Suprapubic skin (tissue), 3 donors: ENCODE data around the gene TAF3.

ENCODE experiments used
- POLR2A ChIP-seq, 2 donors: fragments of 450-650 bp; IDR thresholded peaks; one replicate each; pipeline ENCODE4 v1.6.1; 2017; ENCODE audit warnings: antibody characterized with exemption in 2 of 2, mild to moderate bottlenecking in 2 of 2, moderate library complexity in 2 of 2
- TF ChIP-seq, protein P1 (sequence below), 2 donors: fragments of 200-600 bp in 1 of 2; fragments of 450-650 bp in 1 of 2; sonication (generic) in 1 of 2; IDR thresholded peaks; one replicate each; pipeline ENCODE4 v1.5.1; 2016 to 2019; ENCODE audit warnings: antibody characterized with exemption in 2 of 2, mild to moderate bottlenecking in 1 of 2, moderate library complexity in 1 of 2

DNA sequence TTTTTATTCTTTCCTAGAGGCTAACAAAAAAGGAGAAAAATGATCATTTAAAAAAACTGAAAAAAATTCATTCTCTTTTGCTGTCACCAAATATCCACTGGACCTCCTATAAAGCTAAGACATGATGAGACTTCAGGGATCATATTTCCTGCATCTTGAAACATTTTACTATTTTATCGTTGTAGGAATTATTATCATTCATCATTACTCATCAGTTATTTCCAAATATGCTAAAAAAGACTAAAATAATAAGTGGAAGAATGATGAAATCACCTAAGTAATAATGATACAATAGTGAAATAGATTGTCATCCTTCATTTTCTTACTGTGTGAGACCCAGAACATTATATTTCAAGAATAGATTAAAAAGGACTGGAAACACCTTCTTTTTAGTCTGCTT is 28.3 kb downstream of the TAF3 start:
- TF ChIP-seq, protein P1, sequence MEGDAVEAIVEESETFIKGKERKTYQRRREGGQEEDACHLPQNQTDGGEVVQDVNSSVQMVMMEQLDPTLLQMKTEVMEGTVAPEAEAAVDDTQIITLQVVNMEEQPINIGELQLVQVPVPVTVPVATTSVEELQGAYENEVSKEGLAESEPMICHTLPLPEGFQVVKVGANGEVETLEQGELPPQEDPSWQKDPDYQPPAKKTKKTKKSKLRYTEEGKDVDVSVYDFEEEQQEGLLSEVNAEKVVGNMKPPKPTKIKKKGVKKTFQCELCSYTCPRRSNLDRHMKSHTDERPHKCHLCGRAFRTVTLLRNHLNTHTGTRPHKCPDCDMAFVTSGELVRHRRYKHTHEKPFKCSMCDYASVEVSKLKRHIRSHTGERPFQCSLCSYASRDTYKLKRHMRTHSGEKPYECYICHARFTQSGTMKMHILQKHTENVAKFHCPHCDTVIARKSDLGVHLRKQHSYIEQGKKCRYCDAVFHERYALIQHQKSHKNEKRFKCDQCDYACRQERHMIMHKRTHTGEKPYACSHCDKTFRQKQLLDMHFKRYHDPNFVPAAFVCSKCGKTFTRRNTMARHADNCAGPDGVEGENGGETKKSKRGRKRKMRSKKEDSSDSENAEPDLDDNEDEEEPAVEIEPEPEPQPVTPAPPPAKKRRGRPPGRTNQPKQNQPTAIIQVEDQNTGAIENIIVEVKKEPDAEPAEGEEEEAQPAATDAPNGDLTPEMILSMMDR (IDR thresholded peaks at IDR 0.05): no peak
- no peak for TF ChIP-seq POLR2A (IDR thresholded peaks at IDR 0.05)
